GM19395 (cell line): ENCODE data around the gene DGKI.
"Not testable (repeated sequence)": the region's sequence is repeated elsewhere in the genome, so short reads cannot be mapped to it uniquely, and the experiment has no call there.

ENCODE experiments used
- ATAC-seq: cut with Tn5 transposase; IDR thresholded peaks from one replicate; pipeline ENCODE4 v1.9.1; 2021; ENCODE audit warnings: mild to moderate bottlenecking, moderate library complexity; ENCODE audit not compliant: unreplicated experiment

The DGKI gene

DNA sequence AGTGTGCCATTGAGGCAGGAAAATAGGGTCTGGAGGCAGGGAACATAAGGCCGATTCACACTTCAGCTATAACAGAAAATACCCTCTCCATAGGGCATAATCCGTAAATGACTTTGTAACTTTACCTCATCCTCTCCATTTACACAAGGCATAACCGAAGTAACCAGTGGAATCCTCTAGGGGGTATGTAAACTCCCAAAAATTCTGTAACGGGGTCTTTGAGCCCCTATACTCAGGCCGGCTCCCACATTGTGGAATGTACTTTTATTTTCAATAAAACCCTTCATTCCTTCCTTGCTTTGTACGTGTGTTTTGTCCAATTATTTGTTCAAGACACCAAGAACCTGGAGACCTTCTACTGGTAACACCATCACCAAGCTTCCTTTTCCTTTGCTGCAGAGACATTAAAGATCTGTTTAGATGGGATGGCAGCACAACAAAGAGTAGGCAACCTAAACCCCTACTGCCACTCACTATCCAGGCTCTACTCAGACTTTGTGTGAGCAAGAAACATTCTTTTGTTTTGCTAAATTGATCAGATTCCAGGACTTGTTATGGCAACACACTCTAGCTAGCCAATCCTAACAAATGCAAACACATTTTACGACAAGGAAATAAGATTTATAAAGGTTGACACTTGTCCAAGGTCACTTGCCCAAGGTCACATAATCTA is 99.3 kb downstream of the DGKI start:
- ATAC-seq = no peak

DNA sequence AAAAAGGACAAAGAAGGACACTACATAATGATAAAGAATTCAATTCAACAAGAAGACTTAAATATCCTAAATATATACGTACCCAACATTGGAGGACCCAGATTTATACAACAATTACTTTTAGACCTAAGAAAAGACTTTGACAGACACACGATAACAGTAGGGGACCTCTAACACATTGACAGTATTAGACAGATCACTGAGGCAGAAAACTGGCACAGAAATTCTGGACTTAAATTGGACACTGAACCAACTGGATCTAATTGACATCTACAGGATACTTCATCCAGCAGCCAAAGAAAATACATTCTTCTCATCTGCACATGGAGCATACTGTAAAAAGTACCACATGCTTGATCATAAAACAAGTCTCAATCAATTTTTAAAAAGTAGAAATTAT is 103.8 kb downstream of the DGKI start:
- ATAC-seq = no peak

DNA sequence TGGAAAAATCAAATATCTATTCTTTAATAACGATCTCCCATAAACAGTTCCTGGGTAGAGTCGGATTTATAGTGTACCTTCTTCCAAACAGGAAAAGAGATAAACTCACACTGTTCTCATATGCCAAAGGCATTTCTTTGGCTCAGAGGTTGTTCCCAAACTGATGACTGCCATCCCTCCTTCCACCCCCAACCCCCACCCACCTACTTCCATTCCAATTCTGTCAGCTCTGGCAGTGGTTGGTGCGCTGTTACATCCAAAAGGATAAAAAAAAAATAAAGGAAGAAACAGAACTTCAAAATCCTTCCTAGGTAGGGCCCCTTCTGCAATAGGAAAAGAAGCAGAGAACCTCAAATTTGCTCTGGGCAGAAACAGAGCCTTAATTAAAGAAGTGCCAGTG is 104.7 kb downstream of the DGKI start:
- no peak for ATAC-seq

DNA sequence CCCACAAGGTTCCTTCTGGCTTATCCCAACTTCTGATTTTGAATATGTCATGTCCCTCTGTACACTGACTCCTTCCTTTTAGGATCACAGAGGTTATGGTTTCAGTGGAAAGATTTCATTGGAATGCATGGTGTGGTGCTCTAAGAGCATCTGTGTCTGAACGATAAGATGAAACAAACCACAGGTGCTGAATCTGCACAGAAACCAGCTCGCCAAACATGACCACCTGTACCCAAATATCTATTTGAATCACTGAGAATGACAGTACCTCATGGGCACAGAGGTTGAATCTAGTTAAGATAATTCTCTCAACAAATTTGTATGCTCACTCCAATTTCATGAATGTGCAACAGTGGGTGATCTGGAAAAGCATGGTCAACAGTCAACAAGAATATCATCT is 105.3 kb downstream of the DGKI start:
- no peak for ATAC-seq

DNA sequence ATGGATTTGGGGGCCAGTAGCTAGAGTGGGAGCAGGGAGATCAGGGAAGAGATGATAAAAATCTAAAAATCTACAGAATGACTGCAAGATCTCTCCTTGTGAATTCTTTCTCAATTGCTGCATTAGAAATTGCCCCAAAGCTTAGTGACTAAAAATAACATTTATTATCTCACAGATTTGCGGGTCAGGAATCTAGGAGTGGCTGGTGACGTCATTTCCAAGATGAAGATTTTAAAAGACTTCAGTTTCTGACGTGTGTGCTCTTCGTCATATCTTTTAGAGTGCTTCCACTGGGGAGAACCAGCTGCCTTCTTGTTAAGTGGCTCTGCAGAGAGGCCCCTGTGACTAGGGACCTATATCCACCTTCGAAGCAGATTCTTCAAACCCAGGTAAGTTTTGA is 112.6 kb downstream of the DGKI start:
- no peak for ATAC-seq

DNA sequence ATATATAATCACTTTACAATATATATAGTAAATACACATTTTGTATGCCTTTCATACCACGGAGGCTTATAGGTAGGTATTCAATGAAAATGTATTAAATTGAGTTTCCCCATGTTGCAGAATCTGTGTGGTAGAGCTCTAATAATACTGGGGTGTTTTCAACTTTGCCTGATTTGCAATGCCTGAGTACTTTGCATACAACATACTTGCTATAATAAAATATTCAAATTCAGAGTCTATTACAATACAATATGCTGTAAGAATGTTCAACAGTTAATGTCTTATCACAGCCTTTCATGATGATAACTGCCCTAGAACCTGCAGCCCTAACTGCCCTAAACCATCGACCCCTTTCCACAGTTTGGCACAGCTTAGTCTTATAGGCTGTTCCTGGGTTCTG is 114.6 kb downstream of the DGKI start:
- ATAC-seq = no peak

DNA sequence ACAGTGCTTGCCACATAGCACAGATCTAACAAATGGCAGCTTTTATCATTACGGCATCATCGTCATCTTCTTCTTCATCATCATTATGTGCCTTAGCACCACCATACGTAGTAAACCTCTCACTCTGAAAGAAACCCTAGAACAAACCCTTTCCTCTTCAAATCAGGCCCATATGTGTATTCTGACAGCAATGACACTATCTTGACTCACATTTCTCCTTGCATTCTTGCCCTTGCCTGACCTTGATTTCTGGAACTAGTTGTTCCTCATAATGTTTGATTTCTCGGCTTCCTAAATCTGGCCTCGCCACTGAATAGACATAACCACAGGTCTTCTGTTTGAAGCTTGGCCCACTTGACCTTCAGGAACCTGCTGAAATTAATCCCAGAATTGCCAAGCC is 115.3 kb downstream of the DGKI start:
- ATAC-seq = no peak

DNA sequence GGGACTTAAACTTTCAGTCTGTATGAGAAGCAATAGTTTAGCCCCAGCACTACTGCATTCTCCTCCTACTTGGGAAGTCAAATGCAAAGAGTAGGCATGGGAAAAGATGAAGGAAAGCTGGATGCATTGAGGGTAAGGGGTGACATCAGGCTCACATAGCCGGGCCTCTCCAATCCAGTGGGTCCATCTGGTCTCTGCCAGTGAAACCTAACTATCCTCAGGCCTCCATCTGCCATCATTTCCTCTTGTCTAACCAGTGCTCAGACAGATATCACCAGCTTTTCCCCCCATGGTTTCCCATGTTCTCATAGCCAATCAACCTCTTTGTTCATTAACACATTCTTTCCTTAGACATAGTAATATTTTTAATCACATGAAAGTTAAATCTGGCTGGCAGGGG is 118.3 kb downstream of the DGKI start:
- ATAC-seq = no peak

DNA sequence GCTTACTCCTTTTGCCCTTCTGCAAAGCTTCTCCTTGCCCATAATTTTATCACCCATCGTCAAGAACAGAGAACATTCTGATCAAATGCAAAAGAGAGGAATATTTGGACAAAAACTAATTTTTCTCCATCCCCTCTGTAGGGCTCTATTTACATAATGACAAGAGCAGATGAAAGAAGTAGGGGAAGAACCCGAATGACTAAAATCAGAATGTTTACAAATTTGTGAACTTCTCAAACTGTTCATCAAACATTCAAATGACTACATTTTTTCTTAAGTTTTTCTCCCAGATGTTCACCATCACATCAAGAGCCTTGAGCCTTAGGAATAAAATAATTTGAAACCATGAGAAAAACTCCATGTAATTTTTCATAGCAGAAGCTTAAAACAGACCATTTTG is 119.4 kb downstream of the DGKI start:
- ATAC-seq = no peak

DNA sequence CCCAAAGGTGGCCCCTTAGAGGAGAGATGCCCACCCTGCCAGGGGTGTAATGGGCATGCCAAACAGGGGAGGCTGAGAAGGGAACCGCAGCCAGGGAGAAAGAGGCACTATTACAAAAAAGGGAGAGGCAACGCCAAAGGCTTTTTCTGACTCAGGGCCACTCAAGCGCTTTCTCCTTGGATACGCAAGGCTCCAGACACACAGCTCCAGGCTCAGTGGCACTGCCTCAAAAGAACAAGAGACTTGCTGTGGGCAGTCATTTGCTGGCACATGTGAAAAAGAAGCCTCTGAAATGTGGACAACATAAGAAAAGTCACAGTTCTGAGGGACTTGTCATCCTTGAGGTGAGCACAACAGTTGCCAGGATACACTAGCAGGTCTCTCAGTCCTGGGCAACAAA is 128.4 kb downstream of the DGKI start:
- no peak for ATAC-seq

DNA sequence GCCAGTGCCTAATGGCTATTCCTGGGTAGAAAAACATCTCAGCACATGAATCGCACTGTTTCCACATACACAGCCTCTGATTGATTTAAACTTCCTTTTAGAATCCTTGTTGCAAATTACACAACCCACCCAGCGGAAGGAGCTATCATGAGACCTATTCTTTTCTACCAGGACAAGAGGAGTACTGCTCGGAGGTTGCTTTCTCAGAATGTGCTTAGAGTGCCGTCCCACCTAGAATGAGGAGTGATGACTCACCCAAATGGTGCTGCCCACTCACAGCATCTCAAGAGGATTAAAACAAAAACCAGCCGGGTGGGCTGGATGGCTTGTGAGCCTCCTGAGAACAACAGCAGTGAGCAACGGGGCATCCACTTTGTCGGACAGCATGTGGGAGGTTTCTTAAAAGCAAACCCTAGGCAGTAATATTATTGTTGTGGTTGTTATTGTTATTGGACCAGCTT is 128.9 kb downstream of the DGKI start:
- no peak for ATAC-seq

DNA sequence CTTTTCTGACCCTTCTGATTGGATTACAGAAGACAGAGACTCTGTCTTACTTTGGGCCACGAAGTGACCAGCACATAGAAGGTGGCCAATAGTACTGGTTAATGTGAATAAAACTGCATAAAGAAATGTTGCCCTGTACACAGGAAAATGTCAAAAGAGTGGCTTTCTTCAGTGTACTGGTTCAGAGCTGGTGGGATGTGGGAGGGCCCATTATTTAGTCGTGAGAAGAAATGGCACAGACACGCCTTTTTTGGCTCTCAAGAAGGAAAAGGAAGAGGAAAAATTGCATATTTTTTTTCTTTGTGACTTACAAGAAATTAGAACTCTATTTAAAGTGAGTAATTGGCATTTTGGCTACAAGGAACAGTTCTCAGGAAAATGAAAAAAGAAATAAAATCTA is 129.7 kb downstream of the DGKI start:
- no peak for ATAC-seq

DNA sequence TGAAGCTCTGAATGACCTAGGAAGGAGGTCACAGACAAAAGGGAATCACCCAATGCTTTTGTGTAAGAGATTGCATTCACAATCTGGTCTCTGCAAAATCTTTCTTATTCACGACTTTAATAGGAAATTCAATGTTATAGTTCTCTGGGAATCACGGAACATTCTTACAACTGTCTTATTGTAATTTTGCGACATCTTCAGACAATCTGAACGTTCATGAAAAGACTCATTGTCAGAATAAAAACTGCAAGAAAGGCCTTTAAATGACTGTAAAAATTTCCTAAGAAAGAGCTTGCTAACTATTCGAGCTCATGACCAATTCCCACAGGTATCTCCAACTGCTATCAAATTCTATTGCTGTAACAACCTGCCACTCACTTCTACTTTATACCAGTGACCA is 130.7 kb downstream of the DGKI start:
- no peak for ATAC-seq

DNA sequence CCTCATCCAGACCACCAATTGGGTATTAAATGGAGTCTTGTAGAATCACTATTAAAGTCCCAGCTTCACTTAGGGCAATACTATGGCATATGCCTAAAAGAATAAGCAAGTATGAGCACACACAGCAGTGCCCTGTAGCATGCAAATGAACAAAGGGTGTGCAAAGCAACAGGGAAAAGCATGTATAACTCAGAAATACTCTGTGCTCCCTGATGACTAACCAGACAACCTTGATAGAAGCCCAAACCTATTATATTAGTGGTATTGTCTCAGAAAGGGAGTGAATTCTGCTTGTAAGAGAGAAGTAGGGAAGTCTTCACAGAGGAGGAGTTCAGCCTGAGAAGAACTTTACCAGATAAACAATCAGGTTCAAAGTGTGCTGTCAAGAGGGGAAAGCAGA is 131.2 kb downstream of the DGKI start:
- ATAC-seq = no peak

DNA sequence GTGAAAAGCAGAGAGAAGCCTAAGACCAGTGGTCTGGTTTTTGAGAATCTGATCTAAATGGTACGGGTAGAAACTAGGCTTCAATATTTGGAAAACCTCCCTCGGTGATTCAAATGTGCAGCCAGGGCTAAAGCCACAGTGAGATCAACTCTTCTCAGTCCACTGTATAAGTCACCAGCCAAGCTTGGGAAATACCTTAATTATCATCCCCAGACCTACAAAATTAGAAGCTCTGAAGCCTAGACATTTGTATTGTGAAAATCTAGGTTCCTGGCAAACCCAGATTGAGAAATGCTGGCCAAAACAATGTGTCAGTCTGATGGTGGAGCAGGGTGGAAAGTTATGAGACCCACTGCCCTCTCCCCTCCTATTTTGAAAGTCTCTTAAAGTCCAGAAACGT is 131.7 kb downstream of the DGKI start:
- no peak for ATAC-seq

DNA sequence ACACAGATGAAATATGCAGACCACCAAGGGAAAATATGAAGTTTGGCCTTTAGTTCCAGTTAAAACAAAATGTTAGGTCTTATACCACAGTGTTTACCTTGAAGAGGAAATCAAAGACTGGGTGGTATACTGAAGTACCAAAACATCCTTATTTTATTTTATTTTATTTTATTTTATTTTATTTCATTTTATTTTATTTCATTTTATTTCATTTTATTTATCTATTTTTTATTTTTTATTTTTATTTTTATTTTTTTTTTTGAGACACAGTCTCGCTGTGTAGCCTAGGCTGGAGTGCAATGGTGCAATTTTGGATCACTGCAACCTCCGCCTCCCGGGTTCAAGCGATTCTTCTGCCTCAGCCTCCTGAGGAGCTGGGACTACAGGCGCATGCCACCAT is 140.4 kb downstream of the DGKI start:
- not testable (repeated sequence) for ATAC-seq

DNA sequence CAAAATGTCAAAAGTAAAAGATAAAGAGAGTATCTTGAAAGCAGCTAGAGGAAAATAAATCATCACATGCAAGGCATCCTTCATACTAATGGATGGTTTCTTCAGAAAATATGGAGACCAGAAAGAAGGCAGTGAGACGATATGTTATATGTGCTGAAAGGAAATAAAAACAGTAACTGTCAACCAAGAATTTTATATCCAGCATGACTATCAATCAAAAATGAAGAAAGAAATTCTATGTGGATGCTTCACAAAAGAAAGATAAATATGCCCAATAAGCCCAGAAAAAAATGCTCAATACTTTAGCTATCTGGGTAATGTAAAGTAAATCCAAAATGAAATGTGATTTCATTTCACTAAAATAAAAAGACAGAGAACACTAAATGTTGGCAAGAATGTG is 142.1 kb downstream of the DGKI start:
- ATAC-seq = no peak

DNA sequence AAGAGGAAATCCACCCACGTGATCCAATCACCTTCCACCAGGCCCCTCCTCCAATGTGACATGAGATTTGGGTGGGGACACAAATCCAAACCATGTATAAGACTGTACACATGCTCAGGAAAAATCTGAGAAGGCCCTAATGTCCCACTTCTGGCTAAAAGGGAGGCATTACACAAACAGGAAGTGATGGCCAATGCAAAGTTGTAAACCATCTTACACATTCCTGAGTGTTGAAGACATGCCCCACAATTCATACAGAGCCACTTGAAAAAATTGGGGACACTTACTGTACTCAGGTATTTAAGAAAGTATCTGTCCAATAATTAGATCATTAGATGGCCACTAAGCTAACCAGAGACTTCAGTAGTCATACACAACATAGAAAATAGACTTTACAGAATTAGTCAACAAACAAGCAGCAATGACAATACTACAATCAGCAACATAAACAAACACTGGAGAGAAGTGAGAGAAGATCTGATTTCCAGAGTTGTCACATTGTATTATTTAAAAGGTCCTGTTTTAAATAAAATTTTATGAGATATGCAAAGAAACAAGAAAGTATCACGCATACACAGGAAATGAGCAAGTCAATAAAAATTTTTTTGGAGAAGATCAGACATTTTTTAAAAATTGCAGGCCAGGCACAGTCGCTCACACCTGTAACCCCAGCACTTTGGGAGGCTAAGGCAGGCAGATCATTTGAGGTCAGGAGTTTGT is 143.3 kb downstream of the DGKI start:
- ATAC-seq = no peak

DNA sequence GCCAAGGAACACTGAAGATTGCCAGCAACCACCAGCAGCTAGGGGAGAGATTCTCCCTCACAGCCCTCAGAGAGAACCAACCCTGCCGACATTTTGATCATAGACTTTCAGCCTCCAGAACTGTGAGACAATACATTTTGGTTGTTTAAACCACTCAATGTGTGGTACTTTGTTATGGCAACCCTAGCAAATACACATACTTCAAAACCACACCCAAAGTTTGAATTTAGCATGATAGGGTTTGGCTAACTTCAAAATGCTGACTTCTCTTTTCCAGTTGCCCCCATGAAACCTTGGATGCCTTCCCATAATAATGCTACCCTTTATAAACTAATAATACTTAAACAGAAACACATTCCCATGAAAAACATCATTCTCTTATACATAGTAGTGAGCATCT is 149.8 kb downstream of the DGKI start:
- no peak for ATAC-seq

DNA sequence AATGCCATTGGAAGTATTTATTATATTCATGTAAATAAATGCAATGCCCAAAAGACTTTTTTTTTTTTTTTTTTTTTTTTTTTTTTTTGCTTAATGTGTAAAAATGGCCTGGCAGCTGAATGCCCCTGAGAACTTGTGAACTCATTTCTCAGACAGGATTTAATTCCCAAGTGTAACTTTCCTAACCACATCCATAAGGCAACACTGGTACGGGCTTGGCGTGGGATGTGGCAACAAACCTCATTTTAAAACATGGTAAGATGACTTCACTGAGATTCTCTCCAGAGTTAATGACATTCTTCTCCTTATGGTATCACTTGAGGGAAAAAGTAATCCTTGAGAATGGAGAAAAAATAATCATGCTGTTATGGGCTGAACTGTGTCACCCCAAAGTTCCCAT is 150.4 kb downstream of the DGKI start:
- no peak for ATAC-seq

DNA sequence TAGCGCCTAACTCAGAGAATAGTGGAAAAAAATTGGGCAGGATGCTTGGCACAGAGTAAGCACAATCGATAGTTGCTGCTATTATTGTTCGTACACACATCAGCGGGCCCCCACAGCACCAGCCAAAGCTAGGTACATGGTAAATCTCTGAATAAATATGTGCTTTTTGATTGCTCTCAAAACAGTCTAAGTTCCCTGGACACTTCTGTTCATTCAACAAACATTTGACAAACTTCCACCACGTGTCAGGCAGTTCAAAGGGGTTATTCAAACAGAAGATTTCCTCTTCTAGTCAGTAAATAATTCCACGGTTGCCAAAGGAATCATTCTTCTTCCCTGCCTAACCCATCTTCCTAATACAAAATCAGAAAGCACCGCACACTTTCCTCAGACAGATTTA is 150.8 kb downstream of the DGKI start:
- no peak for ATAC-seq

DNA sequence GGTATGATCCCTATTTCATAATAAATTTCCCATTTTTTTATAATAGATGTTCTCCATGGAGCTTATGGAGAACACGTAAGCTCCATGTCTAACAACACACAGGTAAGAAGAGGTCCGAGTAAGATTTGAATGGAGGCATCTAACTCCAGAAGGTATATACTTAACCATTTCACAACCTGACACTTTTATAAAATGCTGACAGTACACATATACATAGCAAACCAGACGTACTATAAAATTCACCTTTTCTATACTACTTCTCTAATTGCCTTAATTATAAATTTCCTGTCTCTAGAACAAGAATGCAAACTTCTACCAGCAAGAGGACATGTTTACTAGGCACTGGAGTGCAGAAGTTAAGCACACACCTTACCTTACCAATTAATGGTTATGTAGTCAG is 151.3 kb downstream of the DGKI start:
- no peak for ATAC-seq

DNA sequence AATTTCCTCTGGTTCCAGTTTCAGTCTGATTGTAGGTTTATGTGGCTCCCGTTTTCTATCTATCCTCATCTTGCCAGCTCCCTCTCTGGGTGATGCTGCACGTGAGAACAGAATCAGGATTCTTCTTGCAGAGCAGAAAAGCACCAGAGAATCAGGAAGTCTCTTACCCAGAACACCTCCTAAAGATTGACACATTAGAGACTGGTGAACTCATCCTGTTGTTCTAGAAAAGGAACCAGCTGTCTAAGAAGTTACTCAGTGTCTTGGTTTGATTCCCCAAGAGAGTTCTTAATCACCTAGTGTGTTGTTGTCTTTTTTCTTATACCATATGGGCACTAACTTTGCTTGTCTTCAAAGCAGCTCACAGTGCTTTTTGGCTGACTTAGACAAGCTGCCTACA is 152.4 kb downstream of the DGKI start:
- ATAC-seq = peak; percentile 80
